Measurements from ENCODE around the gene SYT14.
"Not testable (repeated sequence)": the region's sequence is repeated elsewhere in the genome, so short reads cannot be mapped to it uniquely, and the experiment has no call there.

Gene SYT14

GRCh38 chr1:210027994-210028393, 90.0 kb downstream of the SYT14 start:
- DNase-seq (ENCODE audit: low spot score), result no peak

- DNase-seq (ENCODE audit: low spot score), result no peak
Measured at GRCh38 chr1:210031473-210031872, 93.5 kb downstream of the SYT14 start.

GRCh38 chr1:210043058-210043457, 105.0 kb downstream of the SYT14 start:
- no peak for DNase-seq (ENCODE audit: low spot score)

GRCh38 chr1:210049616-210050015, 111.6 kb downstream of the SYT14 start:
- DNase-seq (ENCODE audit: low spot score), result no peak

GRCh38 chr1:210050491-210050890, 112.5 kb downstream of the SYT14 start:
- DNase-seq (ENCODE audit: low spot score), result not testable (repeated sequence)

GRCh38 chr1:210053126-210053525, 115.1 kb downstream of the SYT14 start:
- no peak for DNase-seq (ENCODE audit: low spot score)

- DNase-seq (ENCODE audit: low spot score), result no peak
Measured at GRCh38 chr1:210057593-210057992, 119.6 kb downstream of the SYT14 start.

- DNase-seq (ENCODE audit: low spot score), result no peak
Measured at GRCh38 chr1:210061992-210062391, 124.0 kb downstream of the SYT14 start.

GRCh38 chr1:210070531-210070930, 132.5 kb downstream of the SYT14 start:
- DNase-seq (ENCODE audit: low spot score), result no peak

GRCh38 chr1:210072129-210072528, 134.1 kb downstream of the SYT14 start:
- DNase-seq (ENCODE audit: low spot score), result no peak

- no peak for DNase-seq (ENCODE audit: low spot score)
Measured at GRCh38 chr1:210072896-210073504, 135.0 kb downstream of the SYT14 start.

- DNase-seq (ENCODE audit: low spot score), result no peak
Measured at GRCh38 chr1:210074904-210075303, 136.9 kb downstream of the SYT14 start.

GRCh38 chr1:210076620-210077019, 138.6 kb downstream of the SYT14 start:
- DNase-seq (ENCODE audit: low spot score), result no peak

- DNase-seq (ENCODE audit: low spot score), result no peak
Measured at GRCh38 chr1:210081494-210081893, 143.5 kb downstream of the SYT14 start.

- DNase-seq (ENCODE audit: low spot score), result no peak
Measured at GRCh38 chr1:210085359-210085758, 147.3 kb downstream of the SYT14 start.

GRCh38 chr1:210087058-210087457, 149.0 kb downstream of the SYT14 start:
- no peak for DNase-seq (ENCODE audit: low spot score)

GRCh38 chr1:210089855-210090254, 151.8 kb downstream of the SYT14 start:
- no peak for DNase-seq (ENCODE audit: low spot score)

GRCh38 chr1:210092366-210092765, 154.3 kb downstream of the SYT14 start:
- DNase-seq (ENCODE audit: low spot score), result no peak

- DNase-seq (ENCODE audit: low spot score), result no peak
Measured at GRCh38 chr1:210093461-210093860, 155.4 kb downstream of the SYT14 start.

GRCh38 chr1:210098356-210098755, 160.3 kb downstream of the SYT14 start:
- DNase-seq (ENCODE audit: low spot score), result no peak

GRCh38 chr1:210099921-210100320, 161.9 kb downstream of the SYT14 start:
- DNase-seq (ENCODE audit: low spot score), result no peak

GRCh38 chr1:210104103-210104502, 166.1 kb downstream of the SYT14 start:
- DNase-seq (ENCODE audit: low spot score), result no peak

- DNase-seq (ENCODE audit: low spot score), result not testable (repeated sequence)
Measured at GRCh38 chr1:210112906-210113305, 174.9 kb downstream of the SYT14 start.

GRCh38 chr1:210117198-210117597, 179.2 kb downstream of the SYT14 start:
- no peak for DNase-seq (ENCODE audit: low spot score)

Data from left forelimb (tissue), 1 donor.